GM18519 (cell line): ENCODE measurements around the gene DVL2.
A peak's percentile ranks its signal among the peaks of the same experiment; 100 is the strongest.

Experiments used
- ATAC-seq: cut with Tn5 transposase; IDR thresholded peaks from one replicate; pipeline ENCODE4 v1.9.1; 2021; ENCODE audit warnings: mild to moderate bottlenecking, moderate library complexity; ENCODE audit not compliant: unreplicated experiment, low FRiP score

DVL2 gene

GRCh38 chr17:7234083-7234951, at the start of gene DVL2:
Gene DVL2 (minus strand): TSS chr17:7234517. CDS start chr17:7234262, 255 bp downstream.
- ATAC-seq: peak; percentile 36

DNA sequence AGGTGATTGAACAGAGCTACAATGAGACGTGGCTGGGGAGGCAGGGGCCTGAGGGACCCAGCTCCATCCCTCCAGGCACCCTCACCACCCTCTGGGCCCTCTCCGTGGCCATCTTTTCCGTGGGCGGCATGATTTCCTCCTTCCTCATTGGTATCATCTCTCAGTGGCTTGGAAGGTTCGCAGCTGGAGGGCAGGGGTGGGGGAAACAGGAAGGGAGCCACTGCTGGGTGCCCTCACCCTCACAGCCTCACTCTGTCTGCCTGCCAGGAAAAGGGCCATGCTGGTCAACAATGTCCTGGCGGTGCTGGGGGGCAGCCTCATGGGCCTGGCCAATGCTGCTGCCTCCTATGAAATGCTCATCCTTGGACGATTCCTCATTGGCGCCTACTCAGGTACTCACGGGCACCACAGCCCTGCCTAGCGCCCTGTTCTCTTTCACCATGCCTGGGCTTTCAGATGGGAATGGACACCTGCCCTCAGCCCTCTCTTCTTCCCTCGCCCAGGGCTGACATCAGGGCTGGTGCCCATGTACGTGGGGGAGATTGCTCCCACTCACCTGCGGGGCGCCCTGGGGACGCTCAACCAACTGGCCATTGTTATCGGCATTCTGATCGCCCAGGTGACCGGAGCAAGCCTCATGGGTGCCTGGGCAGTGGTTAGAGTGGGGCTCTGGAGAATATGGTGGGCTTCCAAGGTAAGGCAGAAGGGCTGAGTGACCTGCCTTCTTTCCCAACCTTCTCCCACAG, 49.3 kb upstream of the DVL2 start:
- no peak for ATAC-seq

DNA sequence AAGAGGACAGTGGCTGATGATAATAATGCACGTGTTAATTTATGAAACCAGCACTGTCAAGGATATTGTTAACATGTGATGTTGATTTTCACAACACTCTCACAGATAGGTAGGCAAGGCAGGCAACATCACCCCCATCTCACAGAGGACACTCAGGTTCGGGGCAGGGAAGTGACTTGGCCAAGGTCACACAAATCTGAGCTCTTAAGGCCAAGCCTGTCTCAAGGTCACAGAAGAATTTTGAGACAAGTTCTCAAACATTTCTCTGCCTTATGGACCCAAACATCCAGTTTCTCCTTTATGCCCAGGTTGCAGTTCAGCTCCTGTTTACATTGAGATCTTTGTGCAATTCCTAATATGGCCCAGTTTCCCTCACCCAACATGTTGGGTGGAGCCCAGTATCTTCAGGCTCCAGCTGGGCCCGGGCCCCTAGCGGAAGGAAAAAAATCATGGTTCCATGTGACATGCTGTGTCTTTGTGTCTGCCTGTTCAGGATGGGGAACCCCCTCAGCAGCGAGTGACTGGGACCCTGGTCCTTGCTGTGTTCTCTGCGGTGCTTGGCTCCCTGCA, 48.5 kb upstream of the DVL2 start:
- ATAC-seq: no peak

GRCh38 chr17:7281953-7282751, 47.8 kb upstream of the DVL2 start:
- no peak for ATAC-seq

DNA sequence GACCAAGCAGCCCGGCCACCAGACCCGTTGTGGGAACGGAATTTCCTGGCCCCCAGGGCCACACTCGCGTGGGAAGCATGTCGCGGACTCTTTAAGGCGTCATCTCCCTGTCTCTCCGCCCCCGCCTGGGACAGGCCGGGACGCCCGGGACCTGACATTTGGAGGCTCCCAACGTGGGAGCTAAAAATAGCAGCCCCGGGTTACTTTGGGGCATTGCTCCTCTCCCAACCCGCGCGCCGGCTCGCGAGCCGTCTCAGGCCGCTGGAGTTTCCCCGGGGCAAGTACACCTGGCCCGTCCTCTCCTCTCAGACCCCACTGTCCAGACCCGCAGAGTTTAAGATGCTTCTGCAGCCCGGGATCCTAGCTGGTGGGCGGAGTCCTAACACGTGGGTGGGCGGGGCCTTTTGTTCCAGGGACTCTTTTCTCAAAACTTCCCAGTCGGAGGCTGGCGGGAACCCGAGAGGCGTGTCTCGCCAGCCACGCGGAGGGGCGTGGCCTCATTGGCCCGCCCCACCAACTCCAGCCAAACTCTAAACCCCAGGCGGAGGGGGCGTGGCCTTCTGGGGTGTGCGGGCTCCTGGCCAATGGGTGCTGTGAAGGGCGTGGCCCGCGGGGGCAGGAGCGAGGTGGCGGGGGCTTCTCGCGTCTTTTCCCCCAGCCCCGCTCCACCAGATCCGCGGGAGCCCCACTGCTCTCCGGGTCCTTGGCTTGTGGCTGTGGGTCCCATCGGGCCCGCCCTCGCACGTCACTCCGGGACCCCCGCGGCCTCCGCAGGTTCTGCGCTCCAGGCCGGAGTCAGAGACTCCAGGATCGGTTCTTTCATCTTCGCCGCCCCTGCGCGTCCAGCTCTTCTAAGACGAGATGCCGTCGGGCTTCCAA, 47.0 kb upstream of the DVL2 start, which contains the start of gene SLC2A4:
TSS of gene SLC2A4 (plus strand) at position 645 of the 879 bp plus-strand sequence. CDS start at position 862, 217 bp downstream.
- ATAC-seq: no peak

GRCh38 chr17:7280519-7281073, 46.3 kb upstream of the DVL2 start:
- ATAC-seq: no peak

DNA sequence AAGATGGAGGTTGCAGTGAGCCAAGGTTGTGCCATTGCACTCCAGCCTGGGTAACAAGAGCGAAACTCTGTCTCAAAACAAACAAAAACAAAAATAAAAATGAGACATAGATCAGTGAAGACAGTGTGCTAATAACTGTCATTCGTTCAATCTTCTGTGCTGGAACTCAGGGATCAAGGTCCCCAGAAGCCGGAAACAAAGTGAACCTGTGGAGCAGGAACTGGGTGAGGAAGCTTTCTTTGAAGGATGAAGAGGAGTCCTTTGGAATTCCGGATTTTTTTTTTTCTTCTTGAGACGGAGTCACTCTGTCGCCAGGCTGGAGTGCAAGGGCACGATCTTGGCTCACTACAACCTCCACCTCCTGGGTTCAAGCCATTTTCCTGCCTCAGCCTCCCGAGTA, 45.1 kb upstream of the DVL2 start:
- no peak for ATAC-seq

- no peak for ATAC-seq
Observed at GRCh38 chr17:7266784-7267183, 32.5 kb upstream of the DVL2 start.

DNA sequence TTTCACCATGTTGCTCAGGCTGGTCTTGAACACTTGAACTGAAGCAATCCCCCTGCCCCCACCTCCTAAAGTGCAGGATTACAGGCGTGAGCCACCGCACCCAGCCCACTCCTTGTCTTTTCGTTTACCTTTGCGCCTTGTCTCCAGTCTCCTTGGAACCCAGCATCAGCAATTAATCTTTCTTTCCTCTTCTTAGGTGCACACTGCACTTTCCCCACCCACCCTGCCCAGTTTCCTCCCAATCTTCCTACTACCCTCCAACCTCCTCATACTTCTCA, 29.4 kb upstream of the DVL2 start:
- ATAC-seq: no peak

DNA sequence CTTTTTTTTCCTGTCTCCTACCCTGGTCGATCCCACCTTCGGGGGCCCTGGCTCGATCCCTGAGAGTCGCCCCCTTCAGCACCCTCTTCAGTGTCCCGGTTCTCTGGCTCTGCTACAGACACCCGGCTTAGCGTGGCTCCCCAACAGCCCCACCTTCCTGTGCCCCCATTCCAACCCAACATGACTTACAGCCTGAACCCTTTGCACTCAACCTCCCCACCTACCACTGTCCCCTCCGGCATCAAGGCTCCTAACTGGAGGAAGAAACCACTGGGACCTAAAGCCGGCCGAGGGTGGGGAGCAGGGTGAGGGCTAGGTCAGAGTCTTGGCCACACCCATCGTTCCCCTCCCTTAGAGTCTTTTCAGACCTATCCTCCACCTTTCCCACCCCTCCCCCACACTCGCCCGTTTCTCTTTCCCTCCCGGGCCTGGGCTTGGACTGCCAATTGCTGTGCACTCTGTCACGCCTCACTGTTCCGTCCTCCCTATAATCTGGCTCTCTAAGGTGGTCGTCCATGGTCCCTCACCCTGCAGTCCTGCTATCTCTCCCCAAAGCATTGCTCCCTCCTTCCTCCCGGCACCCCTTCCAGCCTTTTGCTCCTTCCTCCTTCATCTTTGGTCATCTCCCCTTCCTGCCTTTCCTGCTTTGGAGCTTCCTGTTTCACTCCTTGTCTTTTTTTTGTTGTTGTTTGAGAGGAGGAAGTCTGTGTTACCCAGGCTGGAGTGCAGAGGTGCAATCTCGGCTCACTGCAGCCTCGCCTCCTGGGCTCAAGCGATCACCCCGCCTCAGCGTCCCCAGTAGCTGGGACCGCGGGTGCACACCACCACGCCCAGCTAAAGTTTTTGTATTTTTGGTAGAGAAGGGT, 28.9 kb upstream of the DVL2 start:
- ATAC-seq: no peak

DNA sequence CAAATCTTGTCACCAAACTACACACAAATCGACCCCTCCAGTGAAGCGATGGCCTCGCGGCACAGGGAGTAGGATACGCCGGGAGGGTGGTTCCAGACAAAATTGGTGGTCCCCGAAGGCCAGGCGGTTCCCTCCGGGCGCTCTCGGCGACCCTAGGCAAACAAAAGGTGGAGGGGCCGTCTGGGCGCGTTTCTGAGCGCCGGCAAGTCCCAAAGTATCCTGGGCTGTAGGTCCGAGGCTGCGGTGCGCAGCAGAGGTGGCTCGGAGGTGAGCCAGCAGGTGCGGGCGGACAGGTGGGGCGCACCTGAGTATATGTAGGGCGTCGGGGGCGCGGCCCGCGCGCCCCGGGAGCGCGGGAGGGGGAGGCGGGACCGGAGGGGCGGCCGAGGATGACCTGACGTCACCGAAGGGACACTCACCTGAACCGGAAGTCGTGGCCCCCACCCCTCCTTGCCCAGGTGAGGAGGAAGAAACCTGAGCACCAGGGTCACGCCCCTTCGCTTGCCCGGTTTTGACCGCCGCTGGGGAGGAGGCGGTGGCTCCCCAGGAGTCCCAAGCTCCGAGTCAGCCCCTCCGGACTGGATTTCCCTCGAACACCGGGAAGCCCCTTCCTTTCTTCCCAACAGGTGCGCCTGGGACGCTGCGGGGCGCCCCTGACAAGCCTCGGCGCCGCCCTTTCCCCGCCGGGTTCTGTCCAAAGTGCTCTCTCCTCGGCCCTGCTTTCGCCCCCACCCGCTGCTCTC, 28.0 kb upstream of the DVL2 start, which contains the start of gene CLDN7:
TSS of gene CLDN7 (minus strand) at position 287 of the 743 bp plus-strand sequence. CDS start 435 bp downstream, outside the sequence.
- ATAC-seq: no peak

DNA sequence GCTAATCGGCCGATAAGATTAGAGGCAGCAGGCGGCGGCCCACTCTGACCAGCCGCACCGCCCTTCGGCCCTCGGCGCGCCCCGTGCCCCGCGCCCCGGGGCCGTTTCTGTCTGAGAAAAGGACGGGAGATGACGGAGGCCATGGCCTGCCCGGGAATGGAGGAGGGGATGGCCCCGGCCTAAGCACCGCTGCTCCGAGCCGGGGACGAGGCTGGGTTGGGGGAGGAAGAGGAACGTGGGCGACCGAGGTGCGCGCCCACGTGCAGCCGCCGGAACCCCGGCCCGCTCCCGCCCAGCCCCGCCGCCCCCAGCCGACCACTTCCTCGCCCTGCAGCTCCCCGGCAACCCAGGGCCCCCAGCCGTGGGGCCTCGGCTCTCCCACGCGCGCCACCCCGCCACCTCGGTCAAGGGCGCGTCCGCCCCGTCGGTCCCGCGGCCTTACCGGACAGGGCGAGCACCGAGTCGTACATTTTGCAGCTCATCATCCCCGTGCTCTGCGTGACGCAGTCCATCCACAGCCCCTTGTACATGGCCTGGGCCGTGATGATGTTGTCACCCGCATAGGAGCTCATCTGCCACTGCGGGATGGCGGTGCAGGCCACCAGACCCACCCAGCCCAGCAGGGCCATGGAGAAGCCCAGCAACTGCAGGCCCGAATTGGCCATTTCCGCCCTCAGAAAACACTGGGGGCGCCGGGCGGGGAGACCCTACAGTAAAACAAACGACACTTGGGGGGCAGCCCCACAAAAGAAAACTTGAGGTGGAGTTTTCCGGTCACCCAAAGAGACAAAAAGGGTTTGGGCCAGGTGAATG, 27.3 kb upstream of the DVL2 start:
- no peak for ATAC-seq

DNA sequence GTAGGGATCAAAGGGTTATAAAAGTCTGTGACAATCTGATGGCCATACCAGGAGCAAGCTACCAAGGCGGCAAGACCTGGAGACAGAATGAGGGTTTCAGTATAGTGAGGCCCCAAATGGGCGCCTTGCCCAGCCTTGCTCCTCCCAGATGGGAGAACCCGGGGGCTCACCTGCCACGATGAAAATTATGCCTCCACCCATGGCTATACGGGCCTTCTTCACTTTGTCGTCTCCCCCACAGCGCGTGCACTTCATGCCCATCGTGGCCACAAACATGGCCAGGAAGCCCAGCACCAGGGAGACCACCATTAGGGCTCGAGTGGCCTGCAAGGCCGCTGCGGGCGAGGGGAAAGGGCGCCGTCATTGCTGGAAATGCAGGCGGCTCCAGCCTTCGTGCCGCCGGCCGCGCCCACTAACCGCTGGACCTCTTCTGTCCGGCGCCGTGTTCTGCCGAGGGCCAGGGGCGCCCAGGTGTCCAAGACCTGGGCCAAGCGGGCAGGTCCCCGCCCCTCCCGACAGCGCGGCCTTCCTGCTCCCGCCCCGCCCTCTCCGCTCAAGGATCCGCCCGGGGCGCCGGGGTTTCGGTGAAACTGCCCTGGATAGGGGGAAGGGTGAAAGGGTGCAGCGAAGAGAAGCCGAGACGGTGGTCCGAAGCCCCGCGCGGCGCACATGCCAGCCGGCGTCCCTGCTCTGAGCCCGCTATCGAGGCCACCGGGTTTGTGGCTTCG, 26.5 kb upstream of the DVL2 start:
- ATAC-seq: no peak

DNA sequence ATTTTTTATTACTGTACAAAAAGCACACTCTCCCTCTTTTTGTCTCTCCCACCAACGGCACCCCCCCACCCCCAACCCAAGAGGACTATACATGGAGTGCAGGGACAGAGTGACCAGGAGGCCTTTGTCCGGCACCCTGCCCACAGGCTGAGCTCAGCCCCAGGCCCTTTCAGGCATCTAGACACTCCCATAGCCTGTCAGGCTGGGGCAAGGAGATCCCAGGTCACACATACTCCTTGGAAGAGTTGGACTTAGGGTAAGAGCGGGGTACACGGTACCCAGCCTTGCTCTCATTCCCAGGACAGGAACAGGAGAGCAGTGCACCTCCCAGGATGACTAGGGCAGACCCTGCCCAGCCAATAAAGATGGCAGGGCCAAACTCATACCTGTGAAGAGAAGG, 25.8 kb upstream of the DVL2 start:
- ATAC-seq: no peak

DNA sequence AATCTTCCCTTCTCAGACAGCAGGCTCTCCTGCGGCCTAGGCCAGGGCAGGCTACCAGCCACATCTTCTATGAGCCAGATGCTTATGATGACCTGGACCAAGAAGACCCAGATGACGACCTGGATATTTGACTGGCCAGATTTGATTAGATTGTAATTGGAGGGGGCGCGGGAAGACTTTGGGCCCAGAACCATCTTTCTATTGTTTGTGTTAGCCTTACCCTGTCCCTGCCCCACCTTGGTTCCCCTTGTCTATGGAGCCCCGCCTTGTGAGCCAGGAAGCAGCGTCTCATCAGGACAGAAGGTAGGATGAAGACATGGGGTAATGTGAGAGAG, 25.2 kb upstream of the DVL2 start:
- no peak for ATAC-seq
